GM18873 (cell line): ENCODE results near the gene CSMD2.

Experiments
- ATAC-seq: cut with Tn5 transposase; IDR thresholded peaks from one replicate; pipeline ENCODE4 v1.9.1; 2021; ENCODE audit warnings: mild to moderate bottlenecking, moderate library complexity, moderate number of reproducible peaks; ENCODE audit not compliant: unreplicated experiment, low FRiP score

CSMD2 gene

DNA sequence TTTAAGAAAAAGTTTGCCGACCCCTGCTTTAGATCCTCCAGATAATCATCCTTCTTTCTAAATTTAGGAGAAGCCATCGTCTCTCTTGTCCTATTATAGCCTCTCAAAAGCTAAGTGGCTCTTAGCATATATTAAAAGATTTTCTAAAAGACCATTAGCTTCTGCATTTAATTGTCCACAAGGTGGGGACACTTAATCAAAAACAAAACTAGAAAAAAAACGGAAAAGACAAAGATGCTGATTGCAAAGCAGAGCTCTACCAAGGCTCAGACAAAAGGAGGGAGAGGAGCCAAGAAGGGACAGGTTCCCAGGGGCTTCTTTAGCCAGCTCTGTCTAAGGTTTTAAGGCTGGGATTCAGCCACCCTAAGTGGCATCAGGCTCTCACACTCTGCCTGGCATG, 429.4 kb downstream of the CSMD2 start:
- ATAC-seq, result no peak

DNA sequence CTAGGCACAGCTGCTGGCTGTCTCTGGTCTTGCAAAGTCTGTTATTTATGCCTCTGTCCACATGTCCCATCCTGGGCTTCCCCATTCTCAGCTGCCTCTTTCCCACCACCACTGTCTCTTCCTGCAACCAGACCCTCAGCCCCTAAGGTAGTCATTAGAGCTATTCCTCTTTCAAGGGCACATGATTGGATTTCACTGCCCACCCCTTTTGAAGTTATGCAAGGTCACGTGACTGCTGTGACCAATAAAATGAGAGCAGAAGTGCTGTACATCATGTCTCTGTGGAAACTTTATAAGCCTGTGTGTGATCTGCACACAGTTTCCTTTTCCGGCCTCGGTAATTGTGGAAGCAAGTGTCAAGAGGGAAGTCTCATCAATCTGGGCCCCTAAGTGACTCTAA, 437.7 kb downstream of the CSMD2 start:
- ATAC-seq, result no peak

DNA sequence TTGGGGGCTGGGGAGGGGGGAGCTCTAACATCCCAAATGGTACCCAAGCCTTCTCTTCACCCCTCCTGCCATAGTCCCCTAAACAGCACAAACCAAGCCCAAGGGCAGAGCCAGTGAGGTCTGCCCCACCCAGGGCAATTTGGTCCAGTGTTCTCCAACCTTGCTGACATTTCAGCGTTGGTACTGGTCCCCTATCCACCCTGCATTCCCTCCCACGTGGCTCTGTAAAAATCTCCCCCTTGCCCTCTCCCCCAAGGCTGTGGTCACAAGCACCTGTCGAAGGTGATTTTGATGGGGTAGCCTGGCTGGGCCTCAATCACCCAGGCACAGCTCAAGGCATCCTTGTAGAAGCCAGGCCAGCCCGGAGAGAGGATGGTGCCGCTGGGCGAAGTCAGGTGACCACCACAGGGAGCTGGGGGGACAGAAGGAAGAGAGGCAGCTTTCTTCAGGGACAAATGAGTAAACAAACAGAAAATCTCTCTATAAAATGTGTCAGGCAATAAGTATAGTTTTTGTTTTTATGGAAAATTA, 438.7 kb downstream of the CSMD2 start:
- ATAC-seq, result no peak

DNA sequence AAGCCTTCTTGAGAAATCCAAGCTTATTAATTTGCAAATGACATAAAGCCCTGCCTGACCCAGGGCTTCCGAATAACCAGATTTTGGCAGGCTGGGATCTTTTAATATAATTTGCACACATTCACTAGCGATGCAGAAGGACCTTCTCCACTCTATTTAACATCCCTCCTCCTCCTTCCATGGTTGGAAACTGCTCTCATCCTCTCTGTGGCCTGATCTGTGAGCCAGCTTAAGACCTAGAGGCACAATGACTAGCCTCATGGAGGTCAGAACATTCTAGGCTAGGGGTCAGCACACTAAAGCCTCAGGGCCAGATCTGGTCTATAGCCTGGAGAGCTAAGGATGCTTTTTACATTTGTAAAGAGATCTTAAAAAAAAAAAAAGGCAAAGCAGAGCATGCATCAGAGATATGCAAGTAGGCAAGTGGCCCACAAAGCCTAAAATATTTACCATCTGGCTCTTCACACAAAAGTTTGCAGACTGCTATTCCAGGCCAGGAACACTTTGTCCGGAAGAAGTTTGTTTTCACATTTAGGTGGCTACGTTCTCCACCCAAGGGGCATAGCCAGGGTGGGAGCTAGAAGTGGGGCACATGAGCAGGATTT, 439.4 kb downstream of the CSMD2 start:
- ATAC-seq, result no peak

DNA sequence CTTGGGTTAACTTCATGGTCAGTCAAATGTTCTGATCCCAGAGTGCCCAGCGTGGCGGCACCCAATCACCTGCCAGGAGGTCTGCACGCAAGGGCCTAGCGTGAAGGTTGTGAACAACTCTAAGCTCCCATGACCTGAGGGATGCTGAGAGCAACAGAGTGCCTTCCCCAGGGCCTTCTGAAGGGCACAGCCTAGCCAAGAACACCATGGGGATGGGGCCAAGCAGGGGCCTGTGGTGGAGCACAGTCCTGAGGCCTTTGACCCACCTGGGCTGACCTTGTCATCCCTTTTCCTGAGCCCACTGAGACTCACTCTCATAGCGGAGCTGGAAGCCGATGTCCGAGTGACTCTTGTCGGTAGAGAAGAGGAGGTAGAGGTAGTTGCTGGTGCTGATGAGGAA, 440.0 kb downstream of the CSMD2 start:
- ATAC-seq, result no peak

DNA sequence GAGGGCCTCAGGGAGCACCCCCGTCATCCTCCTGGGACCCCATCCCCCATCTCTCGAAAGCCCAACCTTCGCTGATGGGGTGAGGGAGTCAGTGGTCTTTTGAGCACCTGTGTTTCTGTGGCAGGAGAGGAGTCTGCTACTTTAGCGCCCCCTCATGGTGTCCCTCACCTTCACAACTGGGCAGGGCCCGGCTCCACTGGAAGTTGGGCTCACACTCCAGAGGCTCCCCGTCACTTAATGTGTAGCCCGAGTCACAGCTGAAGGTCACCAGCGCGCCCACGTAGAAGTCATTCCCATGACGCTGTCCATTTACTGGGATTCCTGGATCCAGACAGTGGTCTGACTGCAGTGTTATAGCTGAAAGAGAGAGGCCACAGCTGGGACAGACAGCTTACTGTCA, 440.7 kb downstream of the CSMD2 start:
- no peak for ATAC-seq

DNA sequence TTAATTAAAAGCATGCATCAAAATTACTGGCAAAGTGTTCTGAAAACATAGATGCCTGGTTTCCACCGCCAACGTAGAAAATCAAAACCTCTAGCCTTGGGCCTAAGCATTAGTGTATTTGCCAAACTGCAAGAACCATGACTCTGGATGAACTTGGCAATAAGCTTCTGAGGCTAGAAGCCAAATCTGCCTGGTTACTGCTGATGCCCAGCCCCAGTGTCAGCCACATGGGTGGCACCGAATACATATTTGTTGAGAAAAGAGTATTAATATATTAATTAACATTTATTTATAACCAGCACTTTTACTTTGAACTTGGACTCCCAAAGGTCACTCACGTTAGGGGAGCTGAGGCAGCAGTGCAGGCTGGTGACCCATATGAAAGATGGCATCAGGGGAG, 441.8 kb downstream of the CSMD2 start:
- no peak for ATAC-seq

DNA sequence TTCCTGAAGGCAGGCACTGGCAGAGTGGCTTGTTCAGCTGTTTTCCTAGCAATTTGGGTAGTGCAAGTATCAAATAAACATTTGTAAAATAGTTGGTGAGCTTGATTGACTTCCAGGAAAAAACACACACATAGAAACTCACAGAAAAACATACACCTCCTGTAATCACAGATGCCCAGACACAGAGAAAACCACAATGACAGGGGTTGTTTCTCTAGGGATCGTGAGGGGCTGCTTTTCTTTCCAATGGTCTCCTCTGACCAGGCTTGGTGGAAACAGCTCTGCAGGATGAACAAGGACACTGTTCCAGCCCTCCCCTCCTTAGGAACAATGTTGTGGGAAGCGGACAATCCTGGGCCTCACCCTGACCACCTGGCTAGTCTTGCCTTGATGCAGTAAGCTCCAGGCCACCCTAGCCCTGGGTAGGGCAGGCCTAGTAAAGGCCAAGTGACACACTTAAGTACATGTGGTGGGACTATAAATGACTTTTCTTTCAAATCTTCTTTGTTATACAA, 443.7 kb downstream of the CSMD2 start:
- no peak for ATAC-seq

DNA sequence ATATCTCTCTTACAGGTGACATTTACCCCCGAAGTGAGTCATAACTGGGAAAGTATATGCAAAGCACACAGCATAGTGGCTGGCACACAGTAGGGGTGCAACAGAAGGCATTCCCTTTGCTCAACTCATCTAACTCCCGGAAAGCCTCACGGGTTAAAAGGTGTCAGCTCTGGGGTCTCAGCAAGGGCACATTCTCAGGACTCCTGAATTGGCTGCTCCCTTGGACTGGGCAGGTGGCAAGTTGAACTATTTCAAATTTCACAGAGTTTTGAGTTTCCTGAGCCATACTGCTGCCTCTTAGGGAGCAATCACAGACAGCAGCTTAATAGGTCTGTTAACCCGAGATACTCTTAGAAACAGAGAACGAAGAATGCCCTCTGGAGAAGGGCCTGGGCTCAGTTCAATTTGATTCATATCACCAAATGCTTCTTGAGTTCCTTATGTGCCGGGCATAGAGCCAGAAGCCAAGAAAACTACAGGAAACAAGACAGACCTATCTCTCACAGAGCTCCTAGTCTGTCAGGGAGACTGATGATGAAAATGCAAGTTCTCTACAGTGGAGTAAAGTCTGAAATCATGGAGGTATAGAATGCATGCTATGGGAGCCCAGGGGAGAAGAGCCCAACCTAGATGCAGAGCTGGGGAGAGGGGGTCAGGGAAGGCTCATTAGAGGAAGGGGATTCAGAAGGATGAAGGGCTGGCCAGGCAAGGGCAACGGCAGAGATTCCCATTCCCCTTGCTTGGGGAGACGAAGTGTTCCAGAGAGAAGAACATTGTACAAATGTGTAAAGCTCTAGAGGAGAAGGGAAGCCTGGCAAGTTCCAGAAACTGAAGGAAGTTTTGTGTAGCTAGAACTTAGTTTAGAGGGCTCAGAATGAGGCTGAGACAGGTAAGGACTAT, 445.0 kb downstream of the CSMD2 start:
- no peak for ATAC-seq

DNA sequence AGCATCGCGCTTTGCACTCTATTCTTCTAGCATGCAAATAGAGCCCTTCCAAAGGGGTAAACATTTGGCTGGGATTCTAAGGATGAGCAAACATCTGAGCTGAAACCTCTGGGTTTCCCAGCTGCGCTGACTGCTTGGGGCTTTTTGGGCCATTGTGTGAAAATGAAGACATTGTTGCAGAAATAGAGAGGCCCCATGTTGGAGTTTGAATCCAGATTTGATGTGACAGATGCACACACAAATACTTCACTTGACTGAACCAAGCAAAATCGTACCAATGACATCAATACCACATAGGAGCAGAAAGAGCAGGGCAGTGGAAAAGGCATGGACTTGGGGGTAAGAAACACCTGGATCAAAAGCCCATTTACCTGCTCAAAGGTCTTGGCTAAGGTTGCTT, 445.7 kb downstream of the CSMD2 start:
- no peak for ATAC-seq

DNA sequence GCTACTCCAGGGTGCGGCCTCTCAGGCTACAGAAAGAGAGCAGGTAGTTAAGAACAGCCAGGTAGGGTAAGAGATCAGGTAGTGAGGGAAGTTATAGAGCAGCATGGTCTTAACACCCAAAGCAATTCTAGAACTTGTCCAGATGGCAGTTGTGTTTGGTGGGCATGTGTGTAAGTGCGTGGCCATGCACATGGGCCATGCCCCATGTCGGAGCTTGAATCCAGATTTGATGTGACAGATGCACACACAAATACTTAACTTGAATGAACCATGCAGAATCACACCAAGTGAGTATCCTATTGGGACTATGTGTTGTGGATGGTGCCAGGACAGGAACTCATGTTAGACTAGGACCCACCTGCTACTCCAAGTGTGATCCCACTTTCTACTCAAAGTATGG, 446.8 kb downstream of the CSMD2 start:
- ATAC-seq, result no peak

DNA sequence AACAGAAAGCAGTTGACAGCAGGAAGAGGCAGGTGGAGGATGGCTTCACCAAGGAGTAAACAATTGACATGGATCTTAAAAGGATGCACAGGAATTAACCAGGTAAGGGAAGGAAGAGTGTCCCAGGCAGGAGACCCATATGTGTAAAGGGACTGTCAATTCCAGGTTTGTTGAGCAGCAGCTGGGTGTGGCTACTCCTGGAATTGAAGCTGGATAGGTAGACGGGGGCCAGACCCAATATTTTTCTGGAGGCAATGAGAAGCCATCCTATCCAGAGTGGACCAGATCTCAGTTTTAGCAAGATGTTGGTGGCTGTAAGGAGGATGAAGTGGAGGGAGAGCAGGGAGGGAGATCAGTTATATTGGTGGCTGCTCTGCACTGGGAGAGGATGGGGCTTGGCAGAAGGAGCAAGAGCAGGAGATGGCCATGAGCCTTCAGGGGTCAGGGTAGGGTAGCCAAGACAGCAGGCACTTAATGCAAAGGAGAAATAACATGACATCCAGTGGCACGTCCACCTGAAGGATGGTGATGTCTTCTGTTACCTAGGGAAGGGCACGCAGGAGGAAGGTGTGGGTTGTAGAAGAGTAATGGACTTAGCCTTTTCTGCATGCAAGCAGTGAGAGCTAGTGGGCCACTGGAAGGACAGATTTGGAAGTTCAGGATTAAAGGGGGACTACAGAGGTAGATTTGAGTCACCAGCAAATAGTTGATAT, 447.9 kb downstream of the CSMD2 start:
- no peak for ATAC-seq

DNA sequence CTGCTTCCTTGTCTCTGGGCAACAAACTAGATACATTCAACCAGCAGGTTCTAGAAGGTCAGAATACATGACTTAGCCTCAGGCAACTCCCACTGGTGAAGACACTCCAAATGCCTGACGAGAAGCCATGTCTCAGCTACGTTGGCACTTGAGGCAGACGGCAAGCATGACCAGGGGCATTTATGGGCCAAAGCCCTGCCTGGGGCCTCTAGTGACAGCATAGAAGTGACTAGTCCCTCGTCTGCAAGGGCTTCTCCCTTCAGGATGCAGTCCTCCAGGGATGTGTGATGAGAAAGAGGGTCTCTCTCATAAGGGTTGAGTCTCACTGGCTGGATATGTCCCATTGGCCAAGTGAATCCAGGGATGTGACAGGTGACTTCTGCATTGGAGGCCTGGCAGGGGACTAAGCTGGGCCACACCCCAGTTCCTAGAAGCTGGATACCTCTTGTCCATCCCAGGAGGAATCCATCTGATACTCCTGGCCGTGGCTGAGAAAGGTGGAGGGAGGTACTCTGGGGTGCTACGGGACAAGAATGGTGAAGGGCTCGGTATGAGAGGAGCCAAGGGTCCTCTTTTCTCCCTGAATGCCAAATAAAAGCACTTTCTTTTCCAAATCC, 449.7 kb downstream of the CSMD2 start:
- ATAC-seq, result no peak

DNA sequence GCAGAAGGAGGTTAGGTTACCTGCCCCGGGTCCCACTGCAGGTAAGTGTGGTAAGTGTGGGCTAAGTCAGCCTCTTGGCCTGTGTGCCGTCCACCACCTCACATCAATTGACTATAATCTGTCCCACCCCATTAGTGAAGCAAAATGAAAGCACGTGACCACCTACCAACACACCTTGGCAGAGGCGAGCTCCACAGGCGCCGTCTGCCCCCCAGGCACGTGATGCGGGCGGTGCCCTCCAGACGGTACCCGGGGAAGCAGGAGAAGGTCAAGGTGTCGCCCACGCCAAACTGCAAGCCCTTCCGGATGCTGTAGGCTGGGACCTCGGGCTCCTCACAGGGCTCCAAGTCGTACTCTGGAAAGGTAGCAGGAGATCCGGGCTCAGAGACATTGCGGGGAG, 450.6 kb downstream of the CSMD2 start:
- ATAC-seq, result no peak

DNA sequence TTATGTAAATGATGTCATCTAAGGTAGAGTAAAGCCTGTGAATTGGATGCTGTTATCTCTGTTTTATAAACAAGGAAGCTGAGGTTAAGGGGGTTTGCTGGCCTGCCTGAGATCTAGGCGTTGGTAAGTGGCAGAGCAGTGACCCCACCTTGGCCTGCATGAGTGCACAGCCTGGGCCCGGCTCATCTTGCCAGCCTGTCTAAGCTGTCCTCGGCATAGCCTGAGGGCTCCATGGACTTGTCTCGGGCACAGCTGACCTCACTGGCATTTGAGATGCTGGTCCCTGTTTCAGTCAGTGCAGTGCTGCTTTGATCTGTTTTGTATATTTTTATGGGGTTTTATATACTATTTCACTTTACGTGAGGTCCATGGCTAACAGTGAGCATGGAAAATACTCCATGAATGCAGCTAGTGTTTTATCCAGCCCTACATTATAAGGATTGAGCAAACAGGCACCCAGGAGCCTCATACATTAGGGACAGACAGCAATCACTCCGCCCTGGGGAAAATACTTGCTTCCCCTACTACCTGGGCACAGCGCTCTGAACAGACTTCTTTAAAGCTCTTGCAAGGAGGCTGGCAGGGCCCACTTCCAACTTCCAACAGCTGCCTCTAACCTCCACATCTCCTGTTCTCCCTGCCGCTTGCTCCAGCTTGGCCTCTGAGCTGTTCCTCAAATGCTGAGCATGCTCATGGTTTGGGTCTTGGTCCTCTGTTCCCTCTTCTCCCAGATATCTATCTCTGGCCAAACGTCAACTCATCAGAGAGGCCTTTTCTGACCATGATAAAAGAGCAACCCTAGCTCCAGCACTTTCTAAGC, 451.8 kb downstream of the CSMD2 start:
- ATAC-seq, result no peak

DNA sequence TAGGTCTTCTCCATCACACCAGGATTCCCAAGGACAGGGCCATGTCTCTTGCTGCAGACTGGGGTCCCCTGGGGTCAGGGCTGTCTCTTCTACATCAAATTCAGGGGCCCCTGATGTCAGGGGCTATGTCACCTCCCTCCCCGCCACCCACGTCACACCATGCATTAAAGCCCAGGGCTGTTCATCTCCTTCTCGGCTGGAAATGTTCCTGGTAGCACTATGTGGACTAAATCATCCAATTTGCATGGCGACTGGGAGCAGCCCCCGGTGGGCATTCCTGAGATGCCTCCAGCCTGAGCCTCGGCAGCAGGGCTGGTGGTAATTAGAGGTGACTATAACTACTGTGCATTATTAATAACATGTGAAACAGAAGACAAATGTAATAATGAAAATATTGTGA, 452.8 kb downstream of the CSMD2 start:
- ATAC-seq, result no peak

DNA sequence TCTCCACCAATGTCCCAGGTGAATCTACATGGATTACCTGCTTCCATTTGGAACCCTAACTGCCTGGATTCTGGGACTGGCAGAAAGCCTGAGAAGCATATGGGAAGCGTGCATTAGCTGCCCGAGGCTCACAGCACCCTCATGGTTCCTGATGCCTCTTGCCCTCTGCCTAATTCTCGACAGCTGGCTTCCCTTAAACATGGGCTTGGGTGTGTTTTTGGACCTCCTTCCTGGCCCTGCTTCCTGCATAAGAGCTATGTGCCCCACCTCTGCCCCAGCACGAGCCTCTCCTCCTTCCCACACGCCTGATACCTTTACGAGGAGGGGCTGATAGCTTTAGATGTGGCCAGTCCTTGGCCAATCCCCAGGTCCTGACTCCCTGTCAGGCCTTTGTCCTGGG, 453.5 kb downstream of the CSMD2 start:
- no peak for ATAC-seq

DNA sequence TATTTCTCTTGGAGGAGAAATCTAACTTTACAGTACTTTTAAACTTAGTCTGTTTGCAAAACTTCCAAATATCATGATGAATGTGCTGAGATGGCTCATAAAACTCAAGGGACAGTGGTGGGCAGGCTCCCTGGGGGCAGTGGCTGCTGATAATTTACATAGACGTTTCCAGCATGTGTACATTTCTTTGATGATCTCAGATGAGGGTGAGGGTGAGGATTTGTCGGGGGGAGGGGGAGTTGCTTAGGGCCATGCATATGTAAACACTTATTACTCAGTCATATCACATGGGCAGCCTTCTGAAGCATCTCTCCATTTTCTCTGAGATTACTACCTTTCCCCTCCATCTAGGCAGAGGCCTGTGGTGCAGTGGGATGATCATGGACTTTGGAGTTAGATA, 454.1 kb downstream of the CSMD2 start:
- no peak for ATAC-seq

DNA sequence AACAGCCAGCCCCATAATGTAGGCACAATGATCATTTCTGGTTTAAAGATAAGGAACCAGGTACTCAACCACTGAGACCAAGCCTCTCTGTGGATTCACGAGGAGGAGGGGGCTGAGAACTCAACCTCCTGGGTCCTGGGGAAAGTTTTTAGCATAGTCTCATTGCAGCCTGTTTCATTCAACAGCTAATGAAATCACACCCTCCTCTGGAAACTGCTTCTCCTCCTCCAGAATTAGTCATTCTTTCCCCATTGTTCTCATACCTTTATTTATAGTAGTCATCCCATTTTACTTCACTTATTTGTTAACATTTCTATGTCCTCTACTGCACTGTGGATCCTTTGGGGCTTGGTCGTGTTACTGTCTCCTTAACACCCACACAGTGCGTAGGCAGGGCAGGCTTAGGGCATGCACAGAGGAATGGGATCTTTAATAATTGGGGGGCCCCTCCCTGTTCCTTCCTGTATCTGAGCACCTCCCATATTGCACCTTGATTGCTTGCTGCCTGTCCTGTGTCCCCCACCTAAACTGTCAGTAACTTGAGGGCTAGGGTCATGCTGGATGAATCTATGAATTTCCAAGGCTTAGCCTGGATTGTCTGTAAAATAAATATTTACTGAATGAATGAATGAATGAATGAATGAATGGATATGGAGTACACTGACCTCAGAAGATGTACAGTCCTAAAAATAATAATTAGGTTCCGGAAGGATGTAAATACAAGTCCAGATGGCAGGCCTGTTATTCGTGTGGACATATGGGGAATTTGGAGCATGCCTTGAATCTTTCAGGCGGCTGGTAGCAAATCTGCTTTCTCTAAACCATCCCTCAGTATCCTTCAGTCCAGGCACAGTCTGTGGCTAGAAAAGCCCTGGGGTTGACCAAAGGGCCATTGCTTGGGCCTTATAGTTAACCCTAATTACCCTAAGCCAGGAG, 455.0 kb downstream of the CSMD2 start:
- ATAC-seq, result no peak
